ENCODE measurements around the gene CPA5.

CPA5 gene

GRCh38 chr7:130383187-130383980 is 38.8 kb downstream of the CPA5 start:
- Histone ChIP-seq H3K4me3 (no peak overlapping the region), H3K36me3 (replicated peaks) (no peaks in the 10 kb centered on the region), H3K4me1 (no peaks in the 10 kb centered on the region), H3K9me3 (no peaks in the 10 kb centered on the region), H3K27me3 (ENCODE audit: low read depth) (no peaks in the 10 kb centered on the region)
- in situ Hi-C loops (cut with MboI; ENCODE audit: low sequenced_read_pairs), result no loop called here
- no peak for DNase-seq (ENCODE audit: low spot score in 2 of 2)

- H3K36me3 ChIP-seq (replicated peaks), result no peaks in the 10 kb centered on the region
- H3K4me3 ChIP-seq, result no peak overlapping the region
- H3K4me1 ChIP-seq, result no peaks in the 10 kb centered on the region
- no peak for DNase-seq (ENCODE audit: low spot score in 2 of 2)
- H3K9me3 ChIP-seq, result no peaks in the 10 kb centered on the region
- in situ Hi-C loops (cut with MboI; ENCODE audit: low sequenced_read_pairs), result no loop called here
- H3K27me3 ChIP-seq (ENCODE audit: low read depth), result no peaks in the 10 kb centered on the region
These were observed 39.8 kb downstream of the CPA5 start for GRCh38 chr7:130384371-130384801.

- no peak for DNase-seq (ENCODE audit: low spot score in 2 of 2)
- in situ Hi-C loops (cut with MboI; ENCODE audit: low sequenced_read_pairs), result no loop called here
- Histone ChIP-seq H3K4me1 (no peaks in the 10 kb centered on the region), H3K27me3 (ENCODE audit: low read depth) (no peaks in the 10 kb centered on the region), H3K9me3 (no peaks in the 10 kb centered on the region), H3K36me3 (replicated peaks) (no peaks in the 10 kb centered on the region), H3K4me3 (no peak overlapping the region)
These were observed 40.4 kb downstream of the CPA5 start for GRCh38 chr7:130384841-130385599.

GRCh38 chr7:130385600-130386066 is 41.0 kb downstream of the CPA5 start:
- Histone ChIP-seq H3K4me1 (no peaks in the 10 kb centered on the region), H3K36me3 (replicated peaks) (no peaks in the 10 kb centered on the region), H3K9me3 (no peaks in the 10 kb centered on the region), H3K27me3 (ENCODE audit: low read depth) (no peaks in the 10 kb centered on the region), H3K4me3 (no peak overlapping the region)
- DNase-seq (ENCODE audit: low spot score in 2 of 2), result no peak
- in situ Hi-C loops (cut with MboI; ENCODE audit: low sequenced_read_pairs), result no loop called here

GRCh38 chr7:130386876-130387275 is 42.3 kb downstream of the CPA5 start:
- Histone ChIP-seq H3K27me3 (ENCODE audit: low read depth) (no peaks in the 10 kb centered on the region), H3K4me3 (no peak overlapping the region), H3K9me3 (no peaks in the 10 kb centered on the region), H3K36me3 (replicated peaks) (no peaks in the 10 kb centered on the region), H3K4me1 (no peaks in the 10 kb centered on the region)
- in situ Hi-C loops (cut with MboI; ENCODE audit: low sequenced_read_pairs), result no loop called here
- no peak for DNase-seq (ENCODE audit: low spot score in 2 of 2)

- Histone ChIP-seq H3K36me3 (replicated peaks) (no peaks in the 10 kb centered on the region), H3K4me1 (no peaks in the 10 kb centered on the region), H3K4me3 (no peak overlapping the region), H3K9me3 (no peaks in the 10 kb centered on the region), H3K27me3 (ENCODE audit: low read depth) (no peaks in the 10 kb centered on the region)
- no peak for DNase-seq (ENCODE audit: low spot score in 2 of 2)
- in situ Hi-C loops (cut with MboI; ENCODE audit: low sequenced_read_pairs), result no loop called here
These were observed 42.7 kb downstream of the CPA5 start for GRCh38 chr7:130387306-130387627.

- H3K27me3 ChIP-seq (ENCODE audit: low read depth), result no peaks in the 10 kb centered on the region
- no peaks in the 10 kb centered on the region for H3K36me3 ChIP-seq (replicated peaks)
- in situ Hi-C loops (cut with MboI; ENCODE audit: low sequenced_read_pairs), result no loop called here
- no peak for DNase-seq (ENCODE audit: low spot score in 2 of 2)
- H3K4me3 ChIP-seq, result no peak overlapping the region
- H3K9me3 ChIP-seq, result no peaks in the 10 kb centered on the region
- no peaks in the 10 kb centered on the region for H3K4me1 ChIP-seq
These were observed 43.2 kb downstream of the CPA5 start for GRCh38 chr7:130387628-130388403.

GRCh38 chr7:130388671-130389070 is 44.1 kb downstream of the CPA5 start:
- Histone ChIP-seq H3K4me1 (no peaks in the 10 kb centered on the region), H3K27me3 (ENCODE audit: low read depth) (no peaks in the 10 kb centered on the region), H3K36me3 (replicated peaks) (no peaks in the 10 kb centered on the region), H3K9me3 (no peaks in the 10 kb centered on the region), H3K4me3 (no peak overlapping the region)
- in situ Hi-C loops (cut with MboI; ENCODE audit: low sequenced_read_pairs), result no loop called here
- DNase-seq (ENCODE audit: low spot score in 2 of 2), result no peak

- no peaks in the 10 kb centered on the region for H3K9me3 ChIP-seq
- no peaks in the 10 kb centered on the region for H3K36me3 ChIP-seq (replicated peaks)
- no peak overlapping the region for H3K4me3 ChIP-seq
- in situ Hi-C loops (cut with MboI; ENCODE audit: low sequenced_read_pairs), result no loop called here
- no peaks in the 10 kb centered on the region for H3K27me3 ChIP-seq (ENCODE audit: low read depth)
- no peaks in the 10 kb centered on the region for H3K4me1 ChIP-seq
- no peak for DNase-seq (ENCODE audit: low spot score in 2 of 2)
These were observed 45.9 kb downstream of the CPA5 start for GRCh38 chr7:130390486-130390885.

- Histone ChIP-seq H3K36me3 (replicated peaks) (no peaks in the 10 kb centered on the region), H3K9me3 (no peaks in the 10 kb centered on the region), H3K4me1 (peaks cover 5% of the 10 kb centered on the region; the same call in 1 of the 2 replicates), H3K27me3 (ENCODE audit: low read depth) (no peaks in the 10 kb centered on the region), H3K4me3 (no peak overlapping the region)
- no peak for DNase-seq (ENCODE audit: low spot score in 2 of 2)
- in situ Hi-C loops (cut with MboI; ENCODE audit: low sequenced_read_pairs), result no loop called here
These were observed 48.5 kb downstream of the CPA5 start for GRCh38 chr7:130393101-130393561.

GRCh38 chr7:130393841-130394411 is 49.3 kb downstream of the CPA5 start:
- no peaks in the 10 kb centered on the region for H3K9me3 ChIP-seq
- H3K4me1 ChIP-seq, result peaks cover 5% of the 10 kb centered on the region; the same call in 1 of the 2 replicates
- in situ Hi-C loops (cut with MboI; ENCODE audit: low sequenced_read_pairs), result no loop called here
- H3K4me3 ChIP-seq, result no peak overlapping the region
- H3K36me3 ChIP-seq (replicated peaks), result no peaks in the 10 kb centered on the region
- H3K27me3 ChIP-seq (ENCODE audit: low read depth), result no peaks in the 10 kb centered on the region
- DNase-seq (ENCODE audit: low spot score in 2 of 2), result no peak

- Histone ChIP-seq H3K4me3 (no peak overlapping the region), H3K36me3 (replicated peaks) (no peaks in the 10 kb centered on the region), H3K4me1 (peaks cover 5% of the 10 kb centered on the region; the same call in 1 of the 2 replicates), H3K27me3 (ENCODE audit: low read depth) (no peaks in the 10 kb centered on the region), H3K9me3 (no peaks in the 10 kb centered on the region)
- DNase-seq (ENCODE audit: low spot score in 2 of 2), result no peak
- in situ Hi-C loops (cut with MboI; ENCODE audit: low sequenced_read_pairs), result no loop called here
These were observed 50.0 kb downstream of the CPA5 start for GRCh38 chr7:130394421-130395195.

- Histone ChIP-seq H3K4me3 (no peak overlapping the region), H3K36me3 (replicated peaks) (no peaks in the 10 kb centered on the region), H3K9me3 (no peaks in the 10 kb centered on the region), H3K4me1 (peaks cover 5% of the 10 kb centered on the region; the same call in 1 of the 2 replicates), H3K27me3 (ENCODE audit: low read depth) (no peaks in the 10 kb centered on the region)
- no peak for DNase-seq (ENCODE audit: low spot score in 2 of 2)
- in situ Hi-C loops (cut with MboI; ENCODE audit: low sequenced_read_pairs), result no loop called here
These were observed 50.8 kb downstream of the CPA5 start for GRCh38 chr7:130395421-130395820.
